HCT116 (cell line): ENCODE measurements around the gene CETP. TPM values are rescaled to one million over a fixed set of nuclear protein-coding genes. Genes with fewer than 3 reads are reported as not detected.

Experiments used
- ATAC-seq: fragments of 200-7000 bp; cut with Tn5 transposase; 2 replicates; pipeline ENCODE4 v1.9.1; 2020; ENCODE audit warnings: mild to moderate bottlenecking, moderate library complexity
- BruUV-seq: library from RNA; stranded (reverse); fragments of 400-500 nt; replicated peaks from 2 replicates; lab custom pipeline; 2021; lab: Mats Ljungman, UMichigan
- CTCF ChIA-PET: fragments of 300-600 bp; sonication (Branson Sonifier 250); formaldehyde crosslinking; loops from one replicate; lab custom pipeline; 2021; ENCODE audit warnings: antibody characterized with exemption; lab: Charles Lee
- POLR2A ChIA-PET: fragments of 300-600, 350-600 bp; sonication (Branson Sonifier 250); formaldehyde crosslinking; loops from one replicate; lab custom pipeline; 2021; ENCODE audit warnings: antibody characterized with exemption; lab: Charles Lee
- RAD21 ChIA-PET, 2 experiments: fragments of 300-600 bp; sonication (Branson Sonifier 250); formaldehyde crosslinking; loops; one replicate each; lab custom pipeline; 2023; ENCODE audit warnings: low total read pairs in 2 of 2; ENCODE audit not compliant: uncharacterized antibody in 2 of 2, unreplicated experiment in 2 of 2, low non-redundant PET in 1 of 2; lab: Charles Lee
- DNase-seq: peaks from one replicate; pipeline ENCODE4 v3.0.0-alpha.2; 2010; ENCODE audit warnings: low read depth, low spot score
- H2AFZ ChIP-seq: fragments of 200-600 bp; shearing (Covaris generic), sonication (generic); 2 replicates; pipeline ENCODE4 v1.6.1; 2017; ENCODE audit warnings: low read depth, mixed run types, mixed read lengths, antibody characterized with exemption, low read length; ENCODE audit not compliant: poor library complexity, severe bottlenecking
- H3K27ac ChIP-seq: 2 replicates; pipeline ENCODE4 v1.5.1; 2012; ENCODE audit warnings: low read depth, low read length
- H3K27me3 ChIP-seq: fragments of 200-600 bp; sonication (generic); 2 replicates; pipeline ENCODE4 v1.6.1; 2016; ENCODE audit warnings: mixed run types, low read length, mixed read lengths; ENCODE audit not compliant: insufficient read depth
- H3K36me3 ChIP-seq, 2 experiments: fragments of 200-500 bp in 1 of 2; fragments of 200-600 bp in 1 of 2; sonication (Bioruptor generic) in 1 of 2; sonication (generic) in 1 of 2; 2 replicates each; pipeline versions ENCODE4 v1.5.1 to v1.6.1; 2014 to 2016; ENCODE audit warnings: low read length in 2 of 2, inconsistent platforms in 1 of 2, mixed read lengths in 1 of 2, mixed run types in 1 of 2; ENCODE audit not compliant: insufficient read depth in 2 of 2, control insufficient read depth in 1 of 2
- H3K4me1 ChIP-seq, 2 experiments: fragments of 200-600 bp in 1 of 2; sonication (generic) in 1 of 2; 2 replicates each; pipeline versions ENCODE4 v1.5.1 to v1.6.1; 2012 to 2017; ENCODE audit warnings: low read length in 2 of 2, inconsistent platforms in 1 of 2, mild to moderate bottlenecking in 1 of 2, mixed read lengths in 1 of 2, mixed run types in 1 of 2, moderate library complexity in 1 of 2; ENCODE audit not compliant: insufficient read depth in 2 of 2, control insufficient read depth in 1 of 2
- H3K4me2 ChIP-seq: fragments of 200-600 bp; sonication (generic); 2 replicates; pipeline ENCODE4 v1.6.1; 2017; ENCODE audit warnings: mixed run types, low read length, mixed read lengths
- H3K4me3 ChIP-seq, 2 experiments: fragments of 200-600 bp in 1 of 2; sonication (generic) in 1 of 2; replicated peaks in 1 of 2; 2 replicates each; pipeline ENCODE4 v1.5.1; 2011 to 2016; ENCODE audit warnings: low read length in 2 of 2, control low read depth in 1 of 2, low read depth in 1 of 2, mild to moderate bottlenecking in 1 of 2, mixed read lengths in 1 of 2, mixed run types in 1 of 2
- H3K79me2 ChIP-seq: fragments of 200-600 bp; sonication (generic); 2 replicates; pipeline ENCODE4 v1.6.1; 2017; ENCODE audit warnings: mild to moderate bottlenecking, mixed run types, low read length, moderate library complexity, mixed read lengths; ENCODE audit not compliant: insufficient read depth
- H3K9ac ChIP-seq: fragments of 200-600 bp; sonication (generic); 2 replicates; pipeline ENCODE4 v1.6.1; 2016; ENCODE audit warnings: low read length, mixed read lengths
- H3K9me2 ChIP-seq: fragments of 200-600 bp; sonication (generic), shearing (Covaris generic); 2 replicates; pipeline ENCODE4 v1.6.1; 2017; ENCODE audit warnings: mixed run types, mild to moderate bottlenecking, moderate library complexity; ENCODE audit not compliant: insufficient read depth
- H3K9me3 ChIP-seq, 2 experiments: fragments of 200-500 bp in 1 of 2; fragments of 200-600 bp in 1 of 2; sonication (Bioruptor generic) in 1 of 2; sonication (generic) in 1 of 2; 2 replicates each; pipeline ENCODE4 v1.6.1; 2014 to 2017; ENCODE audit warnings: low read length in 2 of 2, mixed read lengths in 2 of 2, inconsistent platforms in 1 of 2, low read depth in 1 of 2, mild to moderate bottlenecking in 1 of 2, mixed run types in 1 of 2, moderate library complexity in 1 of 2; ENCODE audit not compliant: control insufficient read depth in 1 of 2, insufficient read depth in 1 of 2
- H4K20me1 ChIP-seq: fragments of 200-600 bp; sonication (generic), shearing (Covaris generic); 2 replicates; pipeline ENCODE4 v1.6.1; 2017; ENCODE audit warnings: mixed run types, mild to moderate bottlenecking, moderate library complexity; ENCODE audit not compliant: insufficient read depth
- ATF3 ChIP-seq: IDR thresholded peaks from 2 replicates; pipeline ENCODE4 v1.6.1; 2012
- CBX3 ChIP-seq: IDR thresholded peaks from 2 replicates; pipeline ENCODE4 v1.6.1; 2012; ENCODE audit warnings: low read depth
- CEBPB ChIP-seq: IDR thresholded peaks from 2 replicates; pipeline ENCODE4 v1.6.1; 2012; ENCODE audit warnings: low read depth
- CTCF ChIP-seq, 3 experiments: fragments of 200-600 bp in 1 of 3; sonication (generic) in 1 of 3; IDR thresholded peaks in 2 of 3; conservative IDR thresholded peaks in 1 of 3; 2 replicates each; pipeline ENCODE4 v1.5.1; 2012 to 2017; ENCODE audit warnings: low read depth in 2 of 3, low read length in 2 of 3, antibody characterized with exemption in 1 of 3, borderline replicate concordance in 1 of 3, control low read depth in 1 of 3, mild to moderate bottlenecking in 1 of 3, mixed read lengths in 1 of 3, mixed run types in 1 of 3, moderate library complexity in 1 of 3; ENCODE audit not compliant: insufficient read depth in 1 of 3
- EGR1 ChIP-seq: IDR thresholded peaks from 2 replicates; pipeline ENCODE4 v1.6.1; 2012; ENCODE audit warnings: low read depth
- EZH2phosphoT487 ChIP-seq: fragments of 200-600 bp; IDR thresholded peaks from 2 replicates; pipeline ENCODE4 v1.6.1; 2018; ENCODE audit warnings: antibody characterized with exemption, borderline replicate concordance
- FOSL1 ChIP-seq: IDR thresholded peaks from 2 replicates; pipeline ENCODE4 v1.6.1; 2012; ENCODE audit warnings: low read depth
- MAX ChIP-seq: IDR thresholded peaks from 2 replicates; pipeline ENCODE4 v1.6.1; 2012
- POLR2A ChIP-seq: IDR thresholded peaks from 2 replicates; pipeline ENCODE4 v1.7.0; 2011; ENCODE audit warnings: borderline replicate concordance; ENCODE audit not compliant: insufficient read depth, insufficient read length; ENCODE audit errors: extremely low read depth
- RAD21 ChIP-seq: IDR thresholded peaks from 2 replicates; pipeline ENCODE4 v1.6.1; 2012; ENCODE audit warnings: low read depth, mild to moderate bottlenecking
- SIN3A ChIP-seq: IDR thresholded peaks from 2 replicates; pipeline ENCODE4 v1.6.1; 2012; ENCODE audit warnings: low read depth
- SP1 ChIP-seq: IDR thresholded peaks from 2 replicates; pipeline ENCODE4 v1.6.1; 2012; ENCODE audit warnings: low read depth
- SRF ChIP-seq: IDR thresholded peaks from 2 replicates; pipeline ENCODE4 v1.6.1; 2012; ENCODE audit warnings: low read depth
- TCF7L2 ChIP-seq: IDR thresholded peaks from 2 replicates; pipeline ENCODE4 v1.7.0; 2011; ENCODE audit warnings: borderline replicate concordance, inconsistent platforms; ENCODE audit not compliant: insufficient read depth, insufficient read length; ENCODE audit errors: extremely low read depth
- YY1 ChIP-seq: IDR thresholded peaks from 2 replicates; pipeline ENCODE4 v1.6.1; 2011; ENCODE audit warnings: low read length, low read depth, moderate library complexity, mild to moderate bottlenecking; ENCODE audit not compliant: insufficient replicate concordance; ENCODE audit errors: extremely low read depth
- ZBTB33 ChIP-seq: IDR thresholded peaks from 2 replicates; pipeline ENCODE4 v1.6.1; 2011; ENCODE audit warnings: mild to moderate bottlenecking, low read length, moderate library complexity; ENCODE audit not compliant: insufficient replicate concordance; ENCODE audit errors: extremely low read depth
- ZFX ChIP-seq: fragments of 450-650 bp; IDR thresholded peaks from 2 replicates; pipeline ENCODE4 v1.6.1; 2017
- ZNF274 ChIP-seq: fragments of 200-500 bp; sonication (Bioruptor generic); IDR thresholded peaks from 2 replicates; pipeline ENCODE4 v1.6.1; 2014; ENCODE audit warnings: mild to moderate bottlenecking, low read depth, low read length, inconsistent platforms
- intact Hi-C: fragments of 100-400 bp; cut with micrococcal nuclease; formaldehyde crosslinking; loops from 2 replicates; pipeline ENCODE4 v1.10.0; 2022
- total RNA-seq: library from RNA; stranded (reverse); gene quantifications from one replicate; pipeline ENCODE4 v1.2.1, GENCODE V29; 2021; ENCODE audit not compliant: unreplicated experiment

CETP gene
- total RNA-seq, 1 experiment from 2014 or later = not detected

- TF ChIP-seq POLR2A (no peak), CBX3 (no peak), ZNF274 (no peak), RAD21 (no peak), SP1 (no peak), SRF (no peak), TCF7L2 (no peak), FOSL1 (no peak), ZBTB33 (no peak), EGR1 (no peak), YY1 (no peak), CEBPB (no peak), EZH2phosphoT487 (no peak), ZFX (no peak), MAX (no peak), CTCF (IDR thresholded peaks at IDR 0.05 in 2 of 3, conservative IDR thresholded peaks at IDR 0.05 in 1 of 3; ENCODE audit: borderline replicate concordance in 1 of 3, insufficient read depth in 1 of 3, low read depth in 2 of 3, low read length in 2 of 3) (no peak), SIN3A (no peak), ATF3 (no peak)
- no peak for ATAC-seq
- ChIA-PET CTCF (no interaction called here), POLR2A (interaction anchor here (1.0 kb wide), 1 partner anchor 14 kb away, joined by 3 read pairs; no protein-coding TSS in a partner anchor), RAD21 (no interaction called here)
- Histone ChIP-seq H3K4me3 (no peak overlapping the region), H3K4me2 (no peak overlapping the region), H3K9me3 (no peaks in the 10 kb centered on the region), H3K4me1 (peaks cover 7 to 20% of the 10 kb centered on the region in 2 experiments; a peak in 3 of 4 replicates), H3K79me2 (peaks cover 25% of the 10 kb centered on the region), H3K9ac (no peak overlapping the region), H3K9me2 (no peaks in the 10 kb centered on the region), H2AFZ (no peak overlapping the region), H3K36me3 (no peaks in the 10 kb centered on the region; a peak in 1 of 4 replicates), H4K20me1 (peaks cover 10% of the 10 kb centered on the region; the same call in 1 of the 2 replicates), H3K27me3 (no peaks in the 10 kb centered on the region), H3K27ac (no peak overlapping the region)
- intact Hi-C loops = loop anchor here (10.0 kb wide), 1 partner anchor 355 kb away; no protein-coding TSS in a partner anchor
- no peak for DNase-seq
- no TSS peak for BruUV-seq
These were observed 32.1 kb upstream of the CETP start for GRCh38 chr16:56929639-56930038.
